H1 (cell line): ENCODE measurements around the gene STX12. TPM values are rescaled to one million over a fixed set of nuclear protein-coding genes. Genes with fewer than 3 reads are reported as not detected.

ENCODE experiments used
- CTCF ChIA-PET: fragments of 300-600 bp; sonication (Branson Sonifier 250); formaldehyde crosslinking; loops from one replicate; lab custom pipeline; 2021; ENCODE audit not compliant: partially characterized antibody; lab: Charles Lee
- POLR2A ChIA-PET: fragments of 300-600 bp; sonication (Branson Sonifier 250); formaldehyde crosslinking; loops from one replicate; lab custom pipeline; 2021; ENCODE audit warnings: inconsistent platforms; ENCODE audit not compliant: partially characterized antibody; lab: Charles Lee
- DNase-seq, 2 experiments: peaks; one replicate each; pipeline versions ENCODE4 v3.0.0 to v3.0.0-alpha.2; 2010 to 2022; ENCODE audit warnings: low spot score in 2 of 2, low read depth in 1 of 2, mixed read lengths in 1 of 2
- FAIRE-seq: peaks from 2 replicates; lab custom pipeline; 2011; peaks lifted over from hg19 to GRCh38; lab: Jason Lieb, UNC
- H2AFZ ChIP-seq: 2 replicates; pipeline ENCODE4 v1.8.1; 2012; ENCODE audit warnings: low read length, inconsistent platforms
- H2AK5ac ChIP-seq: 2 replicates; pipeline ENCODE4 v1.6.1; 2013; ENCODE audit warnings: low read depth, low read length
- H2BK120ac ChIP-seq: replicated peaks from 2 replicates; pipeline ENCODE3; 2013; ENCODE audit warnings: low read depth, low read length, inconsistent platforms
- H2BK12ac ChIP-seq: 2 replicates; pipeline ENCODE4 v1.6.1; 2013; ENCODE audit warnings: low read depth, low read length
- H2BK15ac ChIP-seq: 2 replicates; pipeline ENCODE4 v1.6.1; 2013; ENCODE audit warnings: low read length
- H2BK20ac ChIP-seq: 2 replicates; pipeline ENCODE4 v1.6.1; 2013; ENCODE audit warnings: low read length
- H2BK5ac ChIP-seq: 2 replicates; pipeline ENCODE4 v1.6.1; 2013; ENCODE audit warnings: low read depth, low read length
- H3K14ac ChIP-seq: 2 replicates; pipeline ENCODE4 v1.6.1; 2013; ENCODE audit warnings: inconsistent platforms; ENCODE audit not compliant: insufficient read length
- H3K18ac ChIP-seq: 2 replicates; pipeline ENCODE4 v1.6.1; 2013; ENCODE audit warnings: low read length; ENCODE audit errors: extremely low read depth
- H3K23ac ChIP-seq: 2 replicates; pipeline ENCODE4 v1.6.1; 2013; ENCODE audit warnings: inconsistent platforms; ENCODE audit not compliant: insufficient read length
- H3K23me2 ChIP-seq: 2 replicates; pipeline ENCODE4 v1.6.1; 2013; ENCODE audit warnings: low read depth, low read length
- H3K27ac ChIP-seq: 2 replicates; pipeline ENCODE4 v1.6.1; 2011; ENCODE audit warnings: low read depth, low read length, inconsistent platforms
- H3K27me3 ChIP-seq, 4 experiments: replicated peaks in 1 of 4; 1 replicate in 1 of 4; 2 replicates in 3 of 4; pipeline versions ENCODE4 v1.6.1 to v1.8.1; 2011 to 2013; ENCODE audit warnings: low read length in 3 of 4, mild to moderate bottlenecking in 3 of 4, inconsistent platforms in 2 of 4, mixed read lengths in 2 of 4, moderate library complexity in 1 of 4; ENCODE audit not compliant: control insufficient read depth in 3 of 4, insufficient read depth in 3 of 4; ENCODE audit errors: extremely low read depth in 1 of 4
- H3K36me3 ChIP-seq, 4 experiments: 2 replicates each; pipeline versions ENCODE4 v1.6.1 to v1.8.1; 2011 to 2013; ENCODE audit warnings: mild to moderate bottlenecking in 4 of 4, low read length in 3 of 4, moderate library complexity in 2 of 4, control low read depth in 1 of 4, inconsistent platforms in 1 of 4; ENCODE audit not compliant: insufficient read depth in 4 of 4, control insufficient read depth in 2 of 4
- H3K4ac ChIP-seq: replicated peaks from 2 replicates; pipeline ENCODE3; 2013; ENCODE audit warnings: low read length, low read depth, mixed read lengths, inconsistent platforms; ENCODE audit not compliant: insufficient read length
- H3K4me1 ChIP-seq, 4 experiments: replicated peaks in 1 of 4; 1 replicate in 1 of 4; 2 replicates in 3 of 4; pipeline versions ENCODE4 v1.6.1 to v1.8.1; 2011 to 2013; ENCODE audit warnings: low read length in 3 of 4, inconsistent platforms in 2 of 4, mixed read lengths in 1 of 4; ENCODE audit not compliant: insufficient read depth in 4 of 4, control insufficient read depth in 3 of 4
- H3K4me2 ChIP-seq, 2 experiments: 2 replicates each; pipeline versions ENCODE4 v1.6.1 to v1.8.1; 2011 to 2013; ENCODE audit warnings: low read depth in 2 of 2, low read length in 2 of 2, control low read depth in 1 of 2, inconsistent platforms in 1 of 2, mild to moderate bottlenecking in 1 of 2; ENCODE audit not compliant: insufficient read depth in 1 of 2
- H3K4me3 ChIP-seq, 4 experiments: fragments of 200-600, 300-600 bp in 1 of 4; sonication (generic), shearing (Covaris generic), sonication (Bioruptor Twin) in 1 of 4; 2 replicates each; pipeline versions ENCODE4 v1.5.1 to v1.8.1; 2011 to 2016; ENCODE audit warnings: low read length in 4 of 4, low read depth in 3 of 4, control low read depth in 2 of 4, inconsistent platforms in 2 of 4, mild to moderate bottlenecking in 2 of 4, mixed read lengths in 1 of 4, moderate library complexity in 1 of 4; ENCODE audit not compliant: insufficient read depth in 2 of 4; ENCODE audit errors: extremely low read depth in 1 of 4
- H3K56ac ChIP-seq: replicated peaks from 2 replicates; pipeline ENCODE3; 2013; ENCODE audit warnings: low read depth, mild to moderate bottlenecking, mixed read lengths, low read length, inconsistent platforms; ENCODE audit not compliant: insufficient read length
- H3K79me1 ChIP-seq: 2 replicates; pipeline ENCODE4 v1.6.1; 2013; ENCODE audit warnings: low read depth, low read length, control low read depth
- H3K79me2 ChIP-seq, 2 experiments: 2 replicates each; pipeline versions ENCODE4 v1.6.1 to v1.8.1; 2012 to 2013; ENCODE audit warnings: low read length in 2 of 2, mild to moderate bottlenecking in 2 of 2, inconsistent platforms in 1 of 2; ENCODE audit not compliant: insufficient read depth in 2 of 2, control insufficient read depth in 1 of 2
- H3K9ac ChIP-seq, 4 experiments: replicated peaks in 1 of 4; 1 replicate in 1 of 4; 2 replicates in 3 of 4; pipeline versions ENCODE4 v1.6.1 to v1.8.1; 2011 to 2013; ENCODE audit warnings: low read depth in 3 of 4, low read length in 3 of 4, control low read depth in 2 of 4, mild to moderate bottlenecking in 2 of 4, moderate library complexity in 2 of 4, inconsistent platforms in 1 of 4; ENCODE audit errors: extremely low read depth in 1 of 4
- H3K9me3 ChIP-seq, 2 experiments: 2 replicates each; pipeline versions ENCODE4 v1.6.1 to v1.8.1; 2012 to 2013; ENCODE audit warnings: mild to moderate bottlenecking in 2 of 2, moderate library complexity in 2 of 2, control low read depth in 1 of 2, inconsistent platforms in 1 of 2, low read depth in 1 of 2, low read length in 1 of 2, mixed read lengths in 1 of 2; ENCODE audit not compliant: insufficient read depth in 2 of 2
- H4K20me1 ChIP-seq, 2 experiments: replicated peaks in 1 of 2; 2 replicates each; pipeline versions ENCODE3 to v1.8.1; 2011 to 2013; ENCODE audit warnings: inconsistent platforms in 2 of 2, low read length in 2 of 2, mild to moderate bottlenecking in 1 of 2; ENCODE audit not compliant: insufficient read depth in 2 of 2, control insufficient read depth in 1 of 2
- H4K5ac ChIP-seq: 2 replicates; pipeline ENCODE4 v1.6.1; 2013; ENCODE audit warnings: low read length, low read depth, mixed read lengths, inconsistent platforms; ENCODE audit not compliant: insufficient read length
- H4K8ac ChIP-seq: 2 replicates; pipeline ENCODE4 v1.8.0; 2013; ENCODE audit warnings: mild to moderate bottlenecking, moderate library complexity, low read length, inconsistent platforms; ENCODE audit not compliant: insufficient read depth; ENCODE audit errors: extremely low read depth
- H4K91ac ChIP-seq: replicated peaks from 2 replicates; pipeline ENCODE3; 2013; ENCODE audit warnings: low read length, mixed read lengths, inconsistent platforms; ENCODE audit not compliant: insufficient read length
- CREB1 ChIP-seq: IDR thresholded peaks from 2 replicates; pipeline ENCODE4 v1.6.1; 2012; ENCODE audit warnings: inconsistent platforms
- EP300 ChIP-seq, 2 experiments: IDR thresholded peaks; 1 replicate in 1 of 2; 2 replicates in 1 of 2; pipeline ENCODE4 v1.6.1; 2011 to 2012; ENCODE audit warnings: low read depth in 2 of 2, low read length in 2 of 2, mild to moderate bottlenecking in 2 of 2, borderline replicate concordance in 1 of 2, inconsistent platforms in 1 of 2, moderate library complexity in 1 of 2
- NRF1 ChIP-seq: IDR thresholded peaks from 2 replicates; pipeline ENCODE4 v1.6.1; 2011; ENCODE audit warnings: mild to moderate bottlenecking, low read depth, low read length, improper control_type of control experiment
- POLR2AphosphoS5 ChIP-seq: IDR thresholded peaks from 2 replicates; pipeline ENCODE4 v1.6.1; 2011; ENCODE audit warnings: low read depth, low read length
- RFX5 ChIP-seq: IDR thresholded peaks from 2 replicates; pipeline ENCODE4 v1.6.1; 2011; ENCODE audit warnings: low read depth, low read length, improper control_type of control experiment, borderline replicate concordance
- SUZ12 ChIP-seq: fragments of 200-600 bp; sonication (generic); IDR thresholded peaks from 2 replicates; pipeline ENCODE4 v1.6.1; 2012; ENCODE audit warnings: mild to moderate bottlenecking, inconsistent platforms, low read length, moderate library complexity, mixed read lengths
- USF2 ChIP-seq: IDR thresholded peaks from 2 replicates; pipeline ENCODE4 v1.6.1; 2011; ENCODE audit warnings: low read length, improper control_type of control experiment
- WGBS, 2 experiments: shearing (Covaris generic) in 1 of 2; methylation state at CpG; one replicate each; pipeline versions ENCODE4 v1.1.6 to v1.1.7; 2013 to 2015; ENCODE audit warnings: low lambda C conversion rate in 2 of 2, mixed read lengths in 2 of 2, inconsistent platforms in 1 of 2, low coverage in 1 of 2, missing lambda C conversion rate in 1 of 2; ENCODE audit not compliant: insufficient replicate concordance in 2 of 2, insufficient coverage in 1 of 2, insufficient read length in 1 of 2; ENCODE audit errors: extremely low coverage in 1 of 2, missing lambda C conversion rate in 1 of 2; 5-methylcytosine and 5-hydroxymethylcytosine counted together
- polyA plus RNA-seq, 7 experiments: library from polyadenylated mRNA; depleted of rRNA in 3 of 7; stranded (reverse) in 5 of 7; unstranded in 2 of 7; fragments of >200 nt in 5 of 7; fragments of 200-250 nt in 2 of 7; gene quantifications; 1 replicate in 5 of 7; 2 replicates in 1 of 7; 4 replicates in 1 of 7; pipeline versions ENCODE4 v1.2.1 to v1.2.3, GENCODE V29; 2011 to 2013; ENCODE audit warnings: missing spikeins in 2 of 7, mixed read lengths in 2 of 7
- total RNA-seq: library from RNA; stranded (reverse); fragmentation: NEBNext Ultra II Directional; extraction: Animal tissue kit (Norgen Biotek cat#: 25700); gene quantifications from 2 replicates; pipeline ENCODE4 v1.2.1, GENCODE V29; 2021
- TF ChIP-seq, protein P1 (sequence below): IDR thresholded peaks from 2 replicates; pipeline ENCODE4 v1.6.1; 2011; ENCODE audit warnings: low read depth, mild to moderate bottlenecking, low read length; ENCODE audit not compliant: insufficient read depth

STX12 gene
- total and polyA plus RNA-seq, 2 of the 8 experiments (the other 6 are each of a cell fraction or from before 2014, with no cell fraction given) = 3.7 to 11.0 TPM

DNA sequence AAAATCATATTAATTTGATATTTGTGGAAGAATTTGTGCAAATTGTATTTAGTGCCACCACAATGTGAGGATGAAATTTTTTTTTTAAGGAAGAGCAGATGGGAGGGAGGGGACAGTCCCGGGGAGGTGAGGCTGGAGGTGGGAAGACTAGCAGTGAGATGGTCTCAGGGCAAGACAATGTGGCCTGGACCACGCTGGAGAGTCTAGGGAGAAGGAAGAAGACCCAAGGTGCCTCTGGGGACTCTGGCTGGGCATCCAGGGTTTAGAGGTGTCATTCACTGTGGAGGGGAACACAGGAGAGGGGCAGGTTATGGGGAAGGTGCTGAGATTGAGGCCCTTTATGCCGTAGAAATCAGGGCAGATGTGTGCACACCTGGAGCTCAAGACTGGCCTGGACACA, 89.0 kb downstream of the STX12 start:
- no peak overlapping the region for H2BK15ac ChIP-seq
- no peak overlapping the region for H3K4ac ChIP-seq
- H3K79me1 ChIP-seq = no peaks in the 10 kb centered on the region
- no peaks in the 10 kb centered on the region for H3K27me3 ChIP-seq
- no peak overlapping the region for H2BK20ac ChIP-seq
- H4K5ac ChIP-seq = no peak overlapping the region
- no peaks in the 10 kb centered on the region for H3K36me3 ChIP-seq
- H3K56ac ChIP-seq = no peak overlapping the region
- no peak overlapping the region for H4K91ac ChIP-seq
- no peak overlapping the region for H4K8ac ChIP-seq
- no peak overlapping the region for H3K4me3 ChIP-seq
- no peak overlapping the region for H2BK120ac ChIP-seq
- FAIRE-seq (no peak), DNase-seq (no peak)
- no peak overlapping the region for H3K14ac ChIP-seq
- H3K4me2 ChIP-seq = no peak overlapping the region
- ChIA-PET CTCF (no interaction called here), POLR2A (no interaction called here)
- H3K27ac ChIP-seq = no peak overlapping the region
- H2AFZ ChIP-seq = no peak overlapping the region; the same call in 1 of the 2 replicates
- H2BK12ac ChIP-seq = no peak overlapping the region
- no peak overlapping the region for H3K18ac ChIP-seq
- H3K9ac ChIP-seq = no peak overlapping the region
- H3K4me1 ChIP-seq = no peaks in the 10 kb centered on the region; a peak in 1 of 7 replicates
- H2BK5ac ChIP-seq = no peak overlapping the region
- no peaks in the 10 kb centered on the region for H4K20me1 ChIP-seq
- H3K79me2 ChIP-seq = no peaks in the 10 kb centered on the region
- no peak overlapping the region for H2AK5ac ChIP-seq
- H3K23me2 ChIP-seq = no peaks in the 10 kb centered on the region
- H3K23ac ChIP-seq = no peak overlapping the region
- WGBS, 2 experiments = 82% methylated on average over 3 of the region's 3 CpGs; no CpG with 5 or more reads in 1 of the 2 experiments
- no peaks in the 10 kb centered on the region for H3K9me3 ChIP-seq
- TF ChIP-seq, protein P1, sequence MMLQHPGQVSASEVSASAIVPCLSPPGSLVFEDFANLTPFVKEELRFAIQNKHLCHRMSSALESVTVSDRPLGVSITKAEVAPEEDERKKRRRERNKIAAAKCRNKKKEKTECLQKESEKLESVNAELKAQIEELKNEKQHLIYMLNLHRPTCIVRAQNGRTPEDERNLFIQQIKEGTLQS = no peak
- TF ChIP-seq RFX5 (no peak), EP300 (IDR thresholded peaks at IDR 0.05; ENCODE audit: borderline replicate concordance in 1 of 2, low read depth in 2 of 2, low read length in 2 of 2) (no peak), POLR2AphosphoS5 (no peak), SUZ12 (no peak), CREB1 (no peak), USF2 (no peak), NRF1 (no peak)
